ENCODE data around the gene GAL3ST1.

The GAL3ST1 gene

DNA sequence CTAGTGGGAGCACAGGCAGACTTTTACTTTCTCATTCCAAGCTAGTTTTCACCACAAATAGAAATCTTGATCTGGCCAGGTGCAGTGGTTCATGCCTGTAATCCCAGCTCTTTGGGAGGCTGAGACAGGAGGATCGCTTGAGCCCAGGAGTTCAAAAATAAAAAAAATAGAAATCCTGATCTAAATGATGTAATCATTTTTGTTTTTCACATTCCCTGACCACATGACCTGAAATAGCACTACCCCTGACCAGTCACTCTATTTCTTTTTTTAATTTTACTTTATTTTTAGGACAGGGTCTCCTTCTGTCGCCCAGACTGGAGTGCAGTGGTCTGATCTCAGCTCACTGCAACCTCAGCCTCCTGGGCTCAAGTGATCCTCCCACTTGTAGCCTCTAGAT, 30.3 kb upstream of the GAL3ST1 start:
- TF ChIP-seq, protein P1, sequence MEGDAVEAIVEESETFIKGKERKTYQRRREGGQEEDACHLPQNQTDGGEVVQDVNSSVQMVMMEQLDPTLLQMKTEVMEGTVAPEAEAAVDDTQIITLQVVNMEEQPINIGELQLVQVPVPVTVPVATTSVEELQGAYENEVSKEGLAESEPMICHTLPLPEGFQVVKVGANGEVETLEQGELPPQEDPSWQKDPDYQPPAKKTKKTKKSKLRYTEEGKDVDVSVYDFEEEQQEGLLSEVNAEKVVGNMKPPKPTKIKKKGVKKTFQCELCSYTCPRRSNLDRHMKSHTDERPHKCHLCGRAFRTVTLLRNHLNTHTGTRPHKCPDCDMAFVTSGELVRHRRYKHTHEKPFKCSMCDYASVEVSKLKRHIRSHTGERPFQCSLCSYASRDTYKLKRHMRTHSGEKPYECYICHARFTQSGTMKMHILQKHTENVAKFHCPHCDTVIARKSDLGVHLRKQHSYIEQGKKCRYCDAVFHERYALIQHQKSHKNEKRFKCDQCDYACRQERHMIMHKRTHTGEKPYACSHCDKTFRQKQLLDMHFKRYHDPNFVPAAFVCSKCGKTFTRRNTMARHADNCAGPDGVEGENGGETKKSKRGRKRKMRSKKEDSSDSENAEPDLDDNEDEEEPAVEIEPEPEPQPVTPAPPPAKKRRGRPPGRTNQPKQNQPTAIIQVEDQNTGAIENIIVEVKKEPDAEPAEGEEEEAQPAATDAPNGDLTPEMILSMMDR (IDR thresholded peaks at IDR 0.05; ENCODE audit: low read depth, low read length, poor library complexity, severe bottlenecking): no peak
- no peak for TF ChIP-seq EZH2phosphoT487 (IDR thresholded peaks at IDR 0.05; ENCODE audit: borderline replicate concordance, low read length)
- no peaks in the 10 kb centered on the region for H4K20me1 ChIP-seq (ENCODE audit: control insufficient read depth, insufficient read depth, low read depth, low read length)
- H3K4me2 ChIP-seq (ENCODE audit: low read length): no peak overlapping the region
- no peaks in the 10 kb centered on the region for H3K79me2 ChIP-seq (ENCODE audit: control insufficient read depth, low read length)
- H3K4me1 ChIP-seq (ENCODE audit: control insufficient read depth, low read length): peaks cover 48% of the 10 kb centered on the region
- no peak overlapping the region for H3K4me3 ChIP-seq (ENCODE audit: low read length)
- no peaks in the 10 kb centered on the region for H3K9me3 ChIP-seq (ENCODE audit: control insufficient read depth, insufficient read depth, low read length)
- no peaks in the 10 kb centered on the region for H3K36me3 ChIP-seq (ENCODE audit: control insufficient read depth, low read length)
- peaks cover 2% of the 10 kb centered on the region; the same call in 1 of the 2 replicates for H3F3A ChIP-seq (ENCODE audit: control insufficient read depth, insufficient read depth)
- H3K27ac ChIP-seq (ENCODE audit: low read depth, low read length): no peak overlapping the region
- no peaks in the 10 kb centered on the region for H3K9me2 ChIP-seq (replicated peaks; ENCODE audit: control insufficient read depth, low read length)
- no peaks in the 10 kb centered on the region for H3K27me3 ChIP-seq (ENCODE audit: control insufficient read depth, low read length)

GRCh38 chr22:30603801-30604200, 29.3 kb upstream of the GAL3ST1 start:
- no peak overlapping the region for H3K4me3 ChIP-seq (ENCODE audit: low read length)
- TF ChIP-seq, protein P1 (IDR thresholded peaks at IDR 0.05; ENCODE audit: low read depth, low read length, poor library complexity, severe bottlenecking): no peak
- TF ChIP-seq EZH2phosphoT487 (IDR thresholded peaks at IDR 0.05; ENCODE audit: borderline replicate concordance, low read length): no peak
- peaks cover 2% of the 10 kb centered on the region; the same call in 1 of the 2 replicates for H3F3A ChIP-seq (ENCODE audit: control insufficient read depth, insufficient read depth)

DNA sequence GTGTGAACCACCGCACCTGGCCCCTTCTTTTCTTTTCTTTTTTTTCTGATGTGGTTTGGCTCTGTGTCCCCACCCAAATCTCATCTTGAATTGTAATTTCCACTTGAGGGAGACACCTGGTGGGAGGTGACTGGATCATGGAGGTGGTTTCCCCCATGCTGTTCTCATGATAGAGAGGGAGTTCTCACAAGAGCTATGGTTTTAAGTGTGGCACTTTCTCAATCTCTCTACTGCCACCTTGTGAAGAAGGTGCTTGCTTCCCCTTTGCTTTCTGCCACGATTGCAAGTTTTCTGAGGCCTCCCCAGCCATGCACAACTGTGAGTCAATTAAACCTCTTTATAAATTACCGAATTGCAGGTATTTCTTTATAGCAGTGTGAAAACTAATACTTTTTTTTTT, 27.6 kb upstream of the GAL3ST1 start:
- Histone ChIP-seq H3K36me3 (ENCODE audit: control insufficient read depth, low read length) (no peaks in the 10 kb centered on the region), H3K4me1 (ENCODE audit: control insufficient read depth, low read length) (peaks cover 21% of the 10 kb centered on the region), H4K20me1 (ENCODE audit: control insufficient read depth, insufficient read depth, low read depth, low read length) (no peaks in the 10 kb centered on the region), H3K9me3 (ENCODE audit: control insufficient read depth, insufficient read depth, low read length) (no peaks in the 10 kb centered on the region), H3K9me2 (replicated peaks; ENCODE audit: control insufficient read depth, low read length) (no peaks in the 10 kb centered on the region), H3F3A (ENCODE audit: control insufficient read depth, insufficient read depth) (peaks cover 2% of the 10 kb centered on the region; the same call in 1 of the 2 replicates), H3K27ac (ENCODE audit: low read depth, low read length) (no peak overlapping the region), H3K27me3 (ENCODE audit: control insufficient read depth, low read length) (no peaks in the 10 kb centered on the region), H3K4me3 (ENCODE audit: low read length) (no peak overlapping the region), H3K4me2 (ENCODE audit: low read length) (no peak overlapping the region), H3K79me2 (ENCODE audit: control insufficient read depth, low read length) (no peaks in the 10 kb centered on the region)
- no peak for TF ChIP-seq EZH2phosphoT487 (IDR thresholded peaks at IDR 0.05; ENCODE audit: borderline replicate concordance, low read length)
- TF ChIP-seq, protein P1 (IDR thresholded peaks at IDR 0.05; ENCODE audit: low read depth, low read length, poor library complexity, severe bottlenecking): peak; percentile 50

More at GRCh38 chr22:30603801-30604200, 29.3 kb upstream of the GAL3ST1 start:
- no peaks in the 10 kb centered on the region for H3K79me2 ChIP-seq (ENCODE audit: control insufficient read depth, low read length)
- H3K4me1 ChIP-seq (ENCODE audit: control insufficient read depth, low read length): peaks cover 38% of the 10 kb centered on the region
- H3K36me3 ChIP-seq (ENCODE audit: control insufficient read depth, low read length): no peaks in the 10 kb centered on the region
- no peaks in the 10 kb centered on the region for H4K20me1 ChIP-seq (ENCODE audit: control insufficient read depth, insufficient read depth, low read depth, low read length)
- H3K4me2 ChIP-seq (ENCODE audit: low read length): no peak overlapping the region
- no peaks in the 10 kb centered on the region for H3K9me2 ChIP-seq (replicated peaks; ENCODE audit: control insufficient read depth, low read length)
- no peak overlapping the region for H3K27ac ChIP-seq (ENCODE audit: low read depth, low read length)
- no peaks in the 10 kb centered on the region for H3K9me3 ChIP-seq (ENCODE audit: control insufficient read depth, insufficient read depth, low read length)
- no peaks in the 10 kb centered on the region for H3K27me3 ChIP-seq (ENCODE audit: control insufficient read depth, low read length)
